T1000 (cell line): ENCODE results near the gene POLR1E.

ENCODE experiments used
- DNase-seq: peaks from one replicate; lab custom pipeline; 2025; ENCODE audit warnings: mixed read lengths; lab: John Stamatoyannopoulos, UW

The POLR1E gene, protein sequence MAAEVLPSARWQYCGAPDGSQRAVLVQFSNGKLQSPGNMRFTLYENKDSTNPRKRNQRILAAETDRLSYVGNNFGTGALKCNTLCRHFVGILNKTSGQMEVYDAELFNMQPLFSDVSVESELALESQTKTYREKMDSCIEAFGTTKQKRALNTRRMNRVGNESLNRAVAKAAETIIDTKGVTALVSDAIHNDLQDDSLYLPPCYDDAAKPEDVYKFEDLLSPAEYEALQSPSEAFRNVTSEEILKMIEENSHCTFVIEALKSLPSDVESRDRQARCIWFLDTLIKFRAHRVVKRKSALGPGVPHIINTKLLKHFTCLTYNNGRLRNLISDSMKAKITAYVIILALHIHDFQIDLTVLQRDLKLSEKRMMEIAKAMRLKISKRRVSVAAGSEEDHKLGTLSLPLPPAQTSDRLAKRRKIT

DNA sequence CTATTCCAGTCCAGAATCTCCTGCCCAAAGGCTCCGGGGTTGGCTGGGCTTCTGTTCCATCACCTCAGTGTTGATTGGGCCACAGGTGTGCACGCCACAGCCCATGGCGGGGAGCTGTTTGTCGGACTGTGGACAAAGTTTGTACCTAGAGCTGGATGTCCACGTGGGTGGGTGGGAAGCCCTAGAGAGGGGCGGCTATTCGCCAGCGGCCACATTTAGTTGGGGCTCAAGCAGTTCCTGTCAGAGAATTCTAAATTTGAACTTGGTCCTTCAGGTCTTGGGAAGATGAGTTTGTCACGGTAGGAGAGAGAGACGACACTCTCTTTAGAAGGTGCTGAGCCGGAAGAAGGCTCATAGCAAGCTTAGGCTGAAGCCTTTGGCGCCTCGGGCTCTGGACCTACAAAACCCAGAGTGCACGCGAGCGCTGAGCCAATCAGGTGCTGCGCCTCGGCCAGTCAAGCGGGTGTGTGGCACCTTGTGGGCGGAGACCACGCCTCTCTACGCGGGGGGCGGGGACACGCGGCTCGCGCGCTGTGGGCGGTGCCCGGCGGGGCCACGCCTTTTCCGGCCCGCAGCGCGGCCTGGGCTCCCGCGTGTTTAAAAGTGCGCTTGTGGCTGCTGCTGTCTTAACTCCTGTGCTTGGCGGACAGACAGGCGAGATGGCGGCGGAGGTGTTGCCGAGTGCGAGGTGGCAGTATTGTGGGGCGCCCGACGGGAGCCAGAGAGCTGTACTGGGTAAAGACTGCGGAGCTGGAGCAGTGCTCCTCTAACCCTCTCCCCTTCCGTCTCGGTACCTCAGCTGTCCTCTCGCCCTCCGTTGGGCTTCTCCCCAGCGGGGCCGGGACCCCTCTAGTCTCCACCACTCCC is at the start of gene POLR1E:
POLR1E (plus strand) TSS at position 560 of the 867 bp plus-strand sequence; CDS start at position 660, 100 bp downstream.
- DNase-seq: peak; percentile 86

DNA sequence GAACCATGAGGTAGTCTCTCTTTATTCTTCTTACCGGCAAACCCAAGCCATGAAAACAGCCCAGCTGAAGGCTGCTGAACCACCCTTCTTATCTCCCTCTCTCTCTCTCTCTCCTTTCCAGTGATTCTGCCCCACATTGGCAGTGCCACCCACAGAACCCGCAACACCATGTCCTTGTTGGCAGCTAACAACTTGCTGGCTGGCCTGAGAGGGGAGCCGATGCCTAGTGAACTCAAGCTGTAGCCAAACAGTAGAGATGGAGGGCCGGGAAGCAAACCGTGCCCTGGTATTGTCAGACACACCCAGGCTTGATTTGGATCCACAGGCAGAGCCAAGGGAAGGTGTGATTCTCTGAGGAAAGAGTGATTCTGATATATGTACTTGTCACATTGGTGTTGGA is 49.2 kb upstream of the POLR1E start:
- no peak for DNase-seq

DNA sequence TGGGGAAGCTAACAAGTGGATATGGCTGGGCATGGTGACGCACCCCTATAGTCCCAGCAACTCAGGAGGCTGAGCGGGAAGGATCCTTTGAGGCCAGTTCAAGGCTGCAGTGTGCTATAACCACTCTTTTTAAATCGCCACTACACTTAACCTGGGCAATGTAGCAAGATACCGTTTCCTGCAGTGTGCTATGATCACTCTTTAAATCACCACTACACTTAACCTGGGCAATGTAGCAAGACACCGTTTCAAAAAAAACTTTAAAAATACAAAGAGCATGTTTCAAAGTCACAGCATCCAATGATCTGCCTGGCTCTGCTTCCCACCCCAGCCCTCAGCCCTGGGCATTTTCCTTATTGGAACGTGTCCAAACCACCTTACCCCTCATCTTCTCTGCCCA is 48.7 kb upstream of the POLR1E start:
- no peak for DNase-seq

DNA sequence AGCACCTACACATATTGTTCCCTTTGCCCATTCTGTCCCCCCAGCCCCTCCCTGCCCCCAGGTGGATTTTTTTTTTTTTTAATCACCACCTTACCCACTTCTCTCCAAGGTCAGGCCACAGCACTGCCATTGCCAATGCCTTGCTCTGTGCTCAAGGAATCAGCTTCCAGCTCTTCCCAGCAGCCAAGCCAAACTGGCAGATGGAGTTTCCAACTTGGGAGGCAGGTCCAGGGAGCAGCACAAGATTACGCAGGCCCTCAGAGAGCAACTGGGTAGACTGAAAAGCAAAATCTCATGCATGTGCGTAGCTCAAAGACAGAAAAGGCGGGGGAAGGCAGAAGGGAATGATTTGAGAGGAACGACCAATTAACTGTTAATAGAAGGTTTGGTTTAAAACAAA is 48.1 kb upstream of the POLR1E start:
- no peak for DNase-seq

DNA sequence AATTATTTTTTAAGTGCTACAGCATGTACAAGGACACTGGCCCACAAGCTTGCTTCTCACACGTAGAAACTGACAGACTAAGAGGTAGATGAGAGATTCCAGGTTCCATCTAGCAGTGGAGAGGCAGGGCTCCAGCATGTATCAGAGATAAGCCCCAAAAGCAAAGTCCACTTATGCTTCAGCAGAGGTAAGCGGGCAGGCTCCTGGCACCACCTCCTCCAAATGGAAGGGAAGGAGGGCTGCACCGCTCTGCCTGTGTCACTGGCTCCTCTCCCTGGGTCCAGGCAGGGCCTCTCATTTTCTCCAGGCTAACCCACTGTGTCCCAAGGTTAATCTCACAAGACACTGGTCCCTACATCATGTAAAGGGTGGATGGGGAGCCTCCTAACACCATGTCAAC is 47.4 kb upstream of the POLR1E start:
- no peak for DNase-seq

DNA sequence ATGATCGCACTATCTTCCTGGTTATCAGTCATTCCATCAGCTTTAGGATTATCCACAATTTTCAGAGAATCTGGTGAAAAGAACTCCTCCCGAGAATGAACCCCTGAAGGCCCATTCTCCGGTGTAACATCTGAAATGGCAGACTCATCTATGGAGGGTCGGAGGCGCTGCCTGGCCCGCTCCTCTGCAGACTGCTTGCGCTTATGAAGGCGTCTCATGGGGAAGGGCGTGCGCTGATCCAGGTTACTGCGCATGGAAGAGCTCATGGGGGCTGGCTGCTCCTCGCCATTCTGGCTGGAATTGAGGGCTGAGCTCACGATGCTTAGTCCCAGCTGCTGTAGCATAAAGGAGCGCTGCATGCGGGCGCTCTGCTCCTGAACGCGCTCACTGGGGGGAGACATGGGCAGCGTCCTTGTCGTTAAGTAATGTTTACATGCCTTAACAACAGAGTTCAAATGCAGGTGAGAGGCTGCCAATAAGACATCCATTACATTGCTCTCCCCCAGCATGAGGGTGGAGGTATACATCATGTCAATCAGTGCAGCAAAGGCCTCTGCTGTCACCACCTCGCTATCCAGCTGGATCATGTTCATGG is 43.9 kb upstream of the POLR1E start:
- DNase-seq: no peak

DNA sequence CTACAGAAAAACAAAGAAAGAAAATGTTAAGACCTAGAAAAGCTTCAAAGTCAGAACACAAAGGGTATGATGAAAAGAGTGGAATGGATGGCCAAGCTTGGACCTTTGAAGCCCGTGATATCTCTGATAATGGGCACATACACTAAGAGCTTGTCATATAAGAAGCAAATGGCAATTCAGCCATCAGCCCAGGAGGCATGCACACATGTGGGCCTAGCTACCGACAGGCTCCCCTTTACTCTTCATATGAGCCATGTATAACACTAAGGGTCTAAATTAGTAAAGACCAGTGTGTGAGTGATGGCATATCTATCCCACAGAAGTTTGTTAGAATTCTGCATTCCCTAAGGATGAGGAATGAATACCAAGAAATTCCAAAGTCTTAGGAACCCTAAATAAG is 43.2 kb upstream of the POLR1E start:
- DNase-seq: no peak

DNA sequence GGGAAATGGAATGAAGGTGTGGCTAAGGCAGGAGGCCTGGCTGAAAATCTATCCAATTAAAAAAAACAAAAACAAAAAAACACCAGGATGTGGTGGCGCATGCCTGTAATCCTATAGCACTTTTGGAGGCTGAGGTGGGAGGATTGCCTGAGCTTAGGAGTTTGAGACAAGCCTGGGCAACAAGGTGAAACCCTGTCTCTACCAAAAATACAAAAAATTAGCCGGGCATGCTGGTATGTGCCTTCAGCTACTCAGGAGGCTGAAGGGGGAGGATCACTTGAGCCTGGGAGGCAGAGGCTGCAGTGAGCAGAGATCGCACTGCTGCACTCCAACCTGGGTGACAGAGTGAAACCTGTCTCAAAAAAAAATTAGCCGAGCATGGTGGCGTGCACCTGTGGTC is 42.2 kb upstream of the POLR1E start:
- DNase-seq: no peak

DNA sequence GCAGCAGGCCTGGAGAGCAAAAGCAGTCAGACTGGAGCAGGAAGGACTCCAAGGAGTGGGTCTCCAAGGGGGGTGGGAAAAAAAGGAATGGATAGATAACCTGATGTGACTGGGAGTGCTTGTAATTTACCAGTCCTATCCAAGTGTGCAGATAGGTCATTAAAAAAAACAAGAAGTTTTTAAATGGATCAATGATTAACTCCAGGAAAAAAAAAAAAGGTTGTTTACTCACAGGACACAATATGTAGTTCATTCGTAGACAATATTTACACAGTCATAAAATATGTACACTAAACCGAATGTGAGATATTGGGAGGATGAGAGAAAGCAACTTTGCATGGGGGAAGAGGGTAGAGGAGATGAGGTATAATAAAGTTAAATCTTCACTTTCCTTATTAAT is 40.9 kb upstream of the POLR1E start:
- DNase-seq: no peak

DNA sequence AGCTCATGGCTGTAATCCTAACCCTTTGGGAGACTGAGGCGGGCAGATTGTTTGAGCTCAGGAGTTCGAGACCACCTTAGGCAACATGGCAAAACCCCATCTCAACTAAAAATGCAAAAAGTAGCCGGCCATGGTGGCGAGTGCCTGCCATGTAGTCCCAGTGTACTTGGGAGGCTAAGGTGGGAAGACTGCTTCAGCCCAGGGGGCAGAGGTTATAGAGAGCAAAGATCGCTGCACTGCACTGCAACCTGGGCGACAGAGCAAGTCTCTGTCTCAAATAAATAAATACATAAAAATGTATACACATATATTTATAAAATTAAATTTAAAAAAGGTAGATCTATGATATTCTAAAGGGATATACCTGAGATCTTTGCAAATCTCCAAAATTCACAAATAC is 39.9 kb upstream of the POLR1E start:
- DNase-seq: no peak

DNA sequence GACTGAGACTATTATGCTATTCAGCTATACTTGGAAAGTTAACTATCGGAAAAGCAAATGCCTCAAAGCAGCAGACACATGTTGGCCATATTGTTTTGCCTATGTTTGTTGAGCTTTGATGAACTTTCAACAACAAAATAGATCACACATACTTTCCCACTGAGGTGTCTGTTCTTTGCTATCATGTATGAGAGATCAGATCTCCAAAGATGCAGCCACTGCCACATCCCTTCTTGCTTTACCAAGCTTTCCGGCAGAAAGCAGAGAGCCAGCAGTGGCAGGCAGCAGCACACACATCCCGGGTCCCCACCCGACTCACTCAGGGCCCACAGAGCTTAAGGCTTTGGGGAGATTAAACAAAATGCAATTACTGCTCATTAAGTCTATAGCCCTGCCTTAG is 39.3 kb upstream of the POLR1E start:
- no peak for DNase-seq

DNA sequence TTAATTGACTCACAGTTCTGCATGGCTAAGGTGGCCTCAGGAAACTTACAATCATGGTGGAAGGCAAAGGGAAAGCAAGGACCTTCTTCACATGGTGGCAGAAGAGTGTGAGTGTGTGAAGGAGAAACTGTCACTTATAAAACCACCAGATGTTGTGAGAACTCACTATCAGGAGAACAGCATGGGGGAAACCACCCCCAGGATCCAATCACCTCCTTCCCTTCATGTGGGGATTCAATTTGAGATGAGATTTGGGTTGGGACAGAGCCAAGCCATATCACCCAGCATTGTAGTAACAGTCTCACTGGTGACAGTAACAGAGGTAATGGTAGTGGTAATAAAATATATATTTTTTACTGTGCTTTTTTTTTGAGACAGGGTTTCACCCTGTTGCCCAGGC is 38.6 kb upstream of the POLR1E start:
- DNase-seq: no peak

DNA sequence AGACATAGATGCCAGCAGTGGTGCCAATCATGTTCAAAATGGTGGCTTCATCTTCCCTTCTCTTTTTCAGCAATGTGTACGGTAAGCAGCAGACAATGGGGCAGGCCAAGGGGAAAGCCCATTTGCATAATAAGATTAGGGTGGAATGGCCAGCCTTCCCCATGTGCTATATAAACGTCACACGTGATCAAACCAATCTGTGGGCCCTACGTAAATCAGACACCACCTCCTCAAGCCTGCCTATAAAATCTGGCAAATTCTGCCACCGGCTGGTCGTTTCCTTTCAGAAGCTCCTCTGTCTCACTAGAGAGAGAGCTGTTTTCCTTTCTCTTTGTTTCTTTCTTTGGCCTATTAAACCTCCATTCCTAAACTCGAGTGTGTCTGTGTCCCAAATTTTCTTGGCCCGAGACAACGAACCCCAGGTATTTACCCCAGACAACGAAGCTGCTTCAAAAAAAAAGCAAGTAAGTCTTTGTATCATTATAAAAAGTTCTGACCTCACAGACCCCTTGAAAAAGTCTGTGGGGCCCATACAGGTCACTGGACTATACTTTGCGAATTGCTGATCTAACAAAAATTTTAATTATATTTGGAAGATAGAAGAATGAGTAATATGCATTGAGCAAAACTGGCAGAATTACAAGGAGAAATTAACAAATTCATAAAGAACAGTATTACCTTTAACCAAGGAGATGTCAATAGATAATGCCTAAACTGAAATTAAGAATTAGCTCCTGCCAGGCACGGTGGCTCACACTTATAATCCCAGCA is 35.7 kb upstream of the POLR1E start:
- DNase-seq: no peak

DNA sequence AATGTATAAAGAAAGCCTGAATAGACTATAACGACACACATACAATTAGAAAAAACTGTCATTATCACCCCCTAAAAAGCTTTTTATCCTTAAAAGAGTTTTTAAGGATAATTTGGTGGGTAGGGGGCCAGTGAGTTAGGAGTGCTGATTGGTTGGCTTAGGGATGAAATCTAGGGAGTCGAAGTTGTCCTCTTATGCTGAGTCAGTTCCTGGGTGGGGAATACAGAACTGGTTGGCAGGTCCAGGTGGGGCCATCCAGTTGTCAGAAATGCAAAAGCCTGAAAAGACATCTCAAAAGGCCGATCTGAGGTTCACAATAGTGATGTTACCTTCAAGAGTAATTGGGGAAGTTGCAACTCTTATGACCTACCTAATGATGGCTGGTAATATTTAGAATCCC is 34.1 kb upstream of the POLR1E start:
- no peak for DNase-seq

DNA sequence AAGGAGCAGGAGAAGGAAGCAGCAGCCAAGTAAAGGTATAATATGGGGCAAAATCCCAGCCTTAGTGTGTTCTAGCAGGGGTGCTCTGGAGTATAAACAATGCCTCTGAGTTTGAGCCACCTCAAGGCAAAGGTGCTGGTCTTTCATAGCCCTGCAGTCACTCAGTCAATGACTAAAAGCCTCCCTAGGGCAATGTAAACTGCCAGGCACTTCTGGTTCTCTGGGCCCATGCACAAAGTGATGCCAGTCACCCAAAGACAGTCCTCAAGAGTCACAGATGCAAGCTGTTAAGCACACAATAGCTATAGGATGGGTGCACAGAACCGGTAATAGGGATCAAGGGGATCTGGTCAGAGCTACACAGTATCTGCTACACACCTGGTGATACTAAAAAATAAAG is 33.1 kb upstream of the POLR1E start:
- no peak for DNase-seq

DNA sequence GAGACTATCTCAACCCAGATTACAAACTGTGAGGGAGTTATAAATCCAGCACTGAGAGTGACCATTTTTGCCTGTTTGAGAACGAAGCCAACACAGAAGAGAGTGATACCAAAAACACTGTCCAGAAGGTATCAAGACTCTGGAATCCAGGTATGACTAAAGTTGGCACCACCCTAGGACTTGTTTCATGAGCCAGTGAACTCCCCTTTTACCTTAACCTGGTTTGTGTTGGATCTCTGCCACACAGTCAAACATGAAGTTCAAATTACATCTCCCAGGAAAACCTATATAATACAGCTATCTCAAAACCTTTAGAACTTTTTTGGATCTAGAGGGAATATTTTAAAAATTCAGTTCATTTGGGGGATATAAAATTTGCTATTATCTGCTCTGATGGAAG is 31.9 kb upstream of the POLR1E start:
- no peak for DNase-seq

DNA sequence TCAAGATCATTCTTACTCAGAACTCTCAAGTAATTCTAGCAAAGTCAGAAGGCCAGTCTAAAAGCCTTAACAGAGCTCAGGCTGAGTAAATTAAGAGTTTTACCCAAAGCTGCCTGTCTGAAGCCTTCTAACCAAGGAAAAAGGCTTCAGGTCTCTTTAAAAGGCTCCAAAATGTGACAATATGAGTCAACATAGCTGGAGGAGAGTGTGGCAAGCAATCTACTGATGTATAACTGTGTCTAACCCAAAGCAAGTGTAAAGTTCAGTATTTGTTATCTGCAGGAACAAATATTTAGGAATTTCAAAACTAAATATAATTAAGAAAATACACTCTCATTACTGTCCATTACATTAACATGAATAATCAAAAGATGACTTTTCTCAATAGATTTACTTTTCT is 31.5 kb upstream of the POLR1E start:
- no peak for DNase-seq

DNA sequence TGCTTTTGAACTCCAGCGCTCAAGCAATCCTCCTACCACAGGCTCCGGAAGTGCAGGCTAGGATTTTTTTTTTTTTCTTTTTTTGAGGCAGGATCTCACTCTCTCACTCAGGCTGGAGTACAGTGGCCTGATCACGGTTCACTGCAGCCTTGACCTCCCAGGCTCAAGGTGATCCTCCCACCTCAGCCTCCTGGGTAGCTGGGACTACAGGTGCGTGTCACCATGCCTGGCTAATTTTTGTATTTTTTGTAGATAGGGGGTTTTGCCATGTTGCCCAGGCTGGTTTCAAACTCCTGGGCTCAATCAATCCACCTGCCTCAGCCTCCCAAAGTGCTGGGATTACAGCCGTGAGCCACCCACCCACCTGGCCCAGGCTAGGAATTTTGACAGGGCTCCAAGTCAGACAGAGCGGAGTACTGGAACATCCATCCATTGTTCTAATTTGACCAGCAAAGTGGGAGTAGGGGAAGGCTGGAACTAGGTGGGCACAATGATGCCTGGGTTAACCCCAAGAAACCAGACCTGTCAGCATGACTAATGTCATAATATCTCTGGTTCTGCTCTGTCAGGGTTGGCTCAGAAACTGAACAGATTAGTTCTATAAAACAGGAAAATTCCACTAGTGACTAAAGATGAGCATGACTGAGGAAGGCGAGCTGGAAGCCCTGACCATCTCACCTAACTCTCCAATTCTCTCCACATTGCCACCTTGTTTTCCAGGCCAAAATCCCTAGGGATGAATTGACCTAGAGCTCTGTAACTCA is 29.7 kb upstream of the POLR1E start:
- DNase-seq: no peak

DNA sequence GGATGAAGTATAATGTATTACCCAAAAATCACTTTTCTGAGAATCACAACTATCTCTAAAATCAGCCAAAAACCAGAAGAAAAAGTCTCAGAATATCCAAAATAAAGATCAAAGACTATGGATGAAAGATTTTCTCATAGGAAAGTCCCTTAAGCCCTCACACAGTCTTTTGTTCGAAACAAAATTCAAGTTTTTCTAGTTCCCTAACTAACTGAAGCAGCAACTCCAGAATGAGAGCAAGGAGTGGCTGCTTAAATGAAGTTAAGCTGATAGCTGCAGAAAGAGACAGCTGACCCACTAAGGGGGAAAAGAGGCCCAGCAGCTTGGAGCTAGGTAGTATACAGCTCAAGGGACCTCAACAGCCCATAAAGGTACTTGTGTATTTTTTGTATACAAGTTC is 28.9 kb upstream of the POLR1E start:
- DNase-seq: no peak

DNA sequence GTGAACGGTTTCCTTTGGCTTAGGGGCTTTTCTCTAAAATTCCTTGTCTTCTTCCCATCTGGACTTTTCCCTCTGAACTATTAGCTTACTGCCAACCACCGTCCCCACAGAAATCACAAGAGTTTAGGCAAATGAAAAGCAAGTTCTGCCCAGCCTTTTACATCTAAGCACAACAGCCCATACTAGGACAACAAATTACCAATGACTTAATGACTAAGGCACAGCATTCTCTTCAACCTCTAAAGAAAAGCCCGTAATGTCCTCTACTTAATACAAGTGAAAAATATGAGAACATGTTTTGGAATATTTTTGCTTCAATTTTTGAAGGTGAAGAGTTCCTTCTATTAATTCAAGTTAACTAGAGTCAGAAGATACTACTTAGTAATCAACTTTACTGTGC is 21.7 kb upstream of the POLR1E start:
- no peak for DNase-seq
